SK-N-SH (cell line): ENCODE results near the gene GABRE.

ENCODE experiments used
- CTCF ChIP-seq: fragments of 200-600 bp; sonication (generic); IDR thresholded peaks from 2 replicates; pipeline ENCODE4 v1.6.1; 2017; ENCODE audit warnings: antibody characterized with exemption, mild to moderate bottlenecking, moderate library complexity
- EZH2phosphoT487 ChIP-seq: fragments of 200-600 bp; sonication (generic); IDR thresholded peaks from 2 replicates; pipeline ENCODE4 v1.6.1; 2017; ENCODE audit warnings: low read depth, mixed run types, mild to moderate bottlenecking, antibody characterized with exemption, moderate library complexity, borderline replicate concordance
- POLR2AphosphoS5 ChIP-seq: IDR thresholded peaks from 2 replicates; pipeline ENCODE4 v1.6.1; 2012; ENCODE audit warnings: low read depth, low read length
- RAD21 ChIP-seq: IDR thresholded peaks from 2 replicates; pipeline ENCODE4 v1.6.1; 2012; ENCODE audit warnings: mild to moderate bottlenecking, low read length
- SIN3A ChIP-seq: IDR thresholded peaks from 2 replicates; pipeline ENCODE4 v1.6.1; 2012; ENCODE audit warnings: low read depth, mild to moderate bottlenecking, low read length, moderate library complexity, borderline replicate concordance
- TEAD4 ChIP-seq: IDR thresholded peaks from 2 replicates; pipeline ENCODE4 v1.4.0; 2012; ENCODE audit warnings: mild to moderate bottlenecking, borderline replicate concordance; ENCODE audit not compliant: insufficient read depth
- USF1 ChIP-seq: IDR thresholded peaks from 2 replicates; pipeline ENCODE4 v1.4.0; 2012; ENCODE audit warnings: low read depth, borderline replicate concordance

- no peak for TF ChIP-seq SIN3A
- no peak for TF ChIP-seq CTCF
- TF ChIP-seq POLR2AphosphoS5: no peak
- no peak for TF ChIP-seq RAD21
- no peak for TF ChIP-seq TEAD4
- no peak for TF ChIP-seq EZH2phosphoT487
- no peak for TF ChIP-seq USF1
Observed at GRCh38 chrX:152020888-152021287, 46.4 kb upstream of the GABRE start.
